ENCODE measurements around the gene PYURF. TPM values are rescaled to one million over a fixed set of nuclear protein-coding genes. Genes with fewer than 3 reads are reported as not detected.
A peak's percentile ranks its signal among the peaks of the same experiment; 100 is the strongest.

Gene PYURF
- total RNA-seq, 1 experiment from 2014 or later, result 45.3 TPM

GRCh38 chr4:88522702-88523324 lies 763 bp downstream of the PYURF start:
- Mint-ChIP-seq H3K36me3 (peaks cover 10% of the 10 kb centered on the region), H3K4me3 (peak overlapping the region; percentile 95), H3K4me1 (peaks cover 33% of the 10 kb centered on the region), H3K9me3 (no peaks in the 10 kb centered on the region), H3K27ac (peak overlapping the region; percentile 68; the same call in 1 of the 2 replicates), H3K27me3 (ENCODE audit: low read depth) (no peaks in the 10 kb centered on the region)
- ATAC-seq (peak; percentile 4), DNase-seq (ENCODE audit: low spot score) (peak; percentile 21)
- POLR2A ChIA-PET, result interaction anchor here (1.2 to 2.3 kb wide), 2 partner anchors 66 to 239 kb away, joined by 3 to 5 read pairs; partner anchors contain the start of genes HERC5 and PPM1K
- CTCF ChIA-PET, result interaction anchor here (0.6 to 6.1 kb wide), 9 partner anchors 17 to 304 kb away, joined by 3 to 74 read pairs (median 6); partner anchors contain the start of genes HERC5 and HERC6
- TF ChIP-seq ESRRA (CRISPR knock-in tag; IDR thresholded peaks at IDR 0.05; ENCODE audit: borderline replicate concordance) (no peak), IRF1 (CRISPR knock-in tag; IDR thresholded peaks at IDR 0.05) (no peak), ZBTB43 (CRISPR knock-in tag; IDR thresholded peaks at IDR 0.05) (no peak)

GRCh38 chr4:88518911-88519310 lies 4.7 kb downstream of the PYURF start:
- CTCF ChIA-PET, result interaction anchor here (0.9 kb wide), 1 partner anchor 21 kb away, joined by 3 read pairs; no protein-coding TSS in a partner anchor
- Mint-ChIP-seq H3K27ac (no peak overlapping the region), H3K4me3 (no peak overlapping the region), H3K4me1 (peaks cover 20% of the 10 kb centered on the region), H3K27me3 (ENCODE audit: low read depth) (no peaks in the 10 kb centered on the region), H3K9me3 (no peaks in the 10 kb centered on the region), H3K36me3 (peaks cover 10% of the 10 kb centered on the region)
- ATAC-seq, result no peak
- no peak for DNase-seq (ENCODE audit: low spot score)
- POLR2A ChIA-PET, result no interaction called here
- TF ChIP-seq ZBTB43 (CRISPR knock-in tag; IDR thresholded peaks at IDR 0.05), result no peak
- TF ChIP-seq TP53 (CRISPR knock-in tag; IDR thresholded peaks at IDR 0.05), result no peak
- TF ChIP-seq SMAD4 (CRISPR knock-in tag; IDR thresholded peaks at IDR 0.05), result no peak
- TF ChIP-seq OVOL2 (CRISPR knock-in tag; IDR thresholded peaks at IDR 0.05; ENCODE audit: borderline replicate concordance), result no peak
- no peak for TF ChIP-seq HMGXB4 (CRISPR knock-in tag; IDR thresholded peaks at IDR 0.05)
- TF ChIP-seq NFYB (CRISPR knock-in tag; conservative IDR thresholded peaks at IDR 0.05; ENCODE audit: low read depth), result no peak
- no peak for TF ChIP-seq USF2 (CRISPR knock-in tag; IDR thresholded peaks at IDR 0.05)
- TF ChIP-seq ZNF138 (CRISPR knock-in tag; conservative IDR thresholded peaks at IDR 0.05), result no peak
- no peak for TF ChIP-seq JUN (CRISPR knock-in tag; IDR thresholded peaks at IDR 0.05)
- no peak for TF ChIP-seq ZNF671 (CRISPR knock-in tag; IDR thresholded peaks at IDR 0.05)

- Mint-ChIP-seq H3K27ac (no peak overlapping the region), H3K4me3 (no peak overlapping the region)
- no peak for TF ChIP-seq E2F1 (CRISPR knock-in tag; IDR thresholded peaks at IDR 0.05)
- no peak for TF ChIP-seq ZNF317 (CRISPR knock-in tag; IDR thresholded peaks at IDR 0.05; ENCODE audit: borderline replicate concordance, low read depth)
Observed at GRCh38 chr4:88517825-88518224, 5.8 kb downstream of the PYURF start.

More at GRCh38 chr4:88517825-88518224, 5.8 kb downstream of the PYURF start:
- POLR2A ChIA-PET, result no interaction called here
- Mint-ChIP-seq H3K27me3 (ENCODE audit: low read depth) (no peaks in the 10 kb centered on the region), H3K36me3 (peaks cover 10% of the 10 kb centered on the region), H3K9me3 (no peaks in the 10 kb centered on the region), H3K4me1 (peaks cover 19% of the 10 kb centered on the region)
- CTCF ChIA-PET, result interaction anchor here (0.9 to 6.2 kb wide), 2 partner anchors 22 to 300 kb away, joined by 3 to 106 read pairs; no protein-coding TSS in a partner anchor
- no peak for DNase-seq (ENCODE audit: low spot score)
- ATAC-seq, result no peak

Measured in WTC11 (cell line).